Activated T-helper 1 cell treated with Interleukin-2 at 50 U/mL for 16 hours (primary cell): Measurements from ENCODE around the gene DIPK1C.

Source experiments
- DNase-seq: peaks from one replicate; pipeline ENCODE4 v3.0.0-alpha.2; 2020; ENCODE audit warnings: low read depth

The DIPK1C gene

DNA sequence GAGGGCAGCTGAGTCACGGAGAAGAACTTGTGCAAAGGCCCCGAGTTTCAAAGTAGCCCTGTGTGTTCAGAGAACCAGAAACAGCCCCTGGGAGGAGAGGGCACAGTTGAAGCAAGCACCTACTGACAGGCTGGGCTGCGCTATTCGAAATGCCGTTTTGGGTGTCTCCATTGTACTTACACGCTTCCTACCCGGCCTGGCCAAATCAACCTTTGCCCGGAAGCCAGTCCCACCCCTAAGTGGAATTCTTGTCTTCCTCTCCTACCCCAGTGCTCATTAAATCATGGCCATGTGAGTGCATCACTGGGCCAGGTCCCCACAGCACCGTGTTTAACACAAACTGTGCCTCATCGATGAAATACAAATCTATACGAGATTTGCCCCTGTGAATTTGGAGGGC is 6.0 kb downstream of the DIPK1C start:
- no peak for DNase-seq

DNA sequence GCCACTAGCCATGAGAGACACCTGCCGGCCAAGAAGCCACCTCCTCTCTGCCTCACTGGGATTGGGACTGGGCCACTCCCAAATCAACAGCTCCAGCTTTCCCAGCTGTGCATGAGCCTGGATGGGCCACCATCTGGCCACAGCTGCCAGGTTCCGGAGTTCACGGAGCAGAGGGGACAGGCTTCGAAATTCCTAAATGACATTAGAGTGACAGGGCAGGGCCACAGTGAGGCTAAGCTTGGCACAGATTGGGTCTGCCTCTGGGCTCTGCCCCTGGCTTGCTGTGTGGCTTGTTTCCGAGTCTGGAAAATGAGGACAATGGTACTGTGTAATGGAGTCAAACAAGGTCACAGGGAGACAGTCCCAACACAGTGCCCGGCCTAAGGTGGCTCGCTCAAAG is 6.5 kb downstream of the DIPK1C start:
- no peak for DNase-seq

DNA sequence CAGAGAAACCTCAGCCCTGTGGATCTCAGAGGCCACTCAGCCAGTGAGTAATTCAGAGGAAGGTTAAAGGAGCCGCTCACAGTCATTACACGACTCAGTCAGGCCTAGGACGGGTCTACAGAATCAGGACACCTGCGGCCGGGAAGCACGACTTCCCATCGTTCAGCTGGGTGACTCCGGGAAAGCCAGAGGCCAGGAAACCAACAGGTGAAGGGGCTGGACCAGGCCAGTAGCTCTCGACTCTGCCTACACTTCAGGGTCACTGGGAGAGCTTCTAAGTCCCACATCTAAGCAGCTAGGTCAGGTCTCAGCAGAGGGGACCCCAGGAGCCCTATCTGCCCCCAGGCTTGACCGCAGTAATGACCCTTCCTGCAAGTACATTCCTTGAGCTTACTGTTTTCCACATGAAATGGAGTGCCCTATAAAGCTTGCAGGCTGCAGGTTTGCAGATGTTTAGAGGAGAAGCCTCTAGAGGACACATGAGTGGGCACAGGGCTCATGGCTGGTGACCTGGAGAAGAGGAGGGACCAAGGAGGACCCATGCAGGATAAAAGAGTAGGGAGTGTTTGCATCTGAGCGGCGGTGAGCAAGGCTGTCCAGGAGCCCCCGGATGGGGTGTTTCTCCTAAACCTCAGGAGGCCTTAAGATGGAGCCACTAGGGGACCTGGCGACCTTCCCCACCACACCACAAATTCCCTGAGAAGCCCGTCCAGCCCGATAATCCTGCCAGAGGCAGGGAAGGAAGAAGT is 9.5 kb downstream of the DIPK1C start:
- no peak for DNase-seq

DNA sequence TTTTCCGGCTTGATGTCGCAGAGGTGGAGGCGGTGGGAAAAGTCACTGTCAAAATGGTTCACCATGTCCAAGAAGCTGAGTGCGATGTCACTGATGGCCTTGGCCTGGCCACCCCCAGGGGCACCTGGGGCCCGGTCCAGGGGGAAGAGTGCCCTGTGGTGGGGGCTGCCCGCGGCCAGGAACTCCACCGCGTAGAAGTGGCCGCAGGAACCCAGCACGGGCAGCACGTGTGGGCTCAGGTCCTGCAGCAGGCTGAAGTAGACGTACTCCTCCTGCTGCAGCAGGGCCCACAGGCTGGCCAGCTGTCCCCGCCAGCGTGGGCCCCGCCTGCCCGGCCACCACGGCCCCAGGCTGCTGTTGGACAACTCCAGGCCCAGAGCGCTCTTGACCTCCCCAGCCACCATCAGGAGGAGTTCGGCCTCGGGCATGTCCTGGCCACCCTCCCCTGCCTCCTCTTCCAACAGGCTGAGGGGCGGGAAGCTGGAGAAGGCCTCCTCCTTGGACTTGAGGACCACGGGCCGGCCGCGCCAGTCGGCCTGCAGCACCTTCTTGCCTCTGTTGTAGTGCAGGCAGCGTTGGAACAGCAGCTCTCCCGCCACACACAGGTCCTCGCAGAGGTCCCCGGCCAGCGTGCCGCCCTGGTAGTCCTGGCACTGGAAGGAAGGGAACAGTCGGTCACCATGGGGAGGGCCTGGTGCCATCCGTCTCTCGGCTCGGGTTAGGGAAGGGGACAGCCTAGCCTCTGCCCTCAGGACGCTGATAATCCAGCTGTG is 10.3 kb downstream of the DIPK1C start:
- no peak for DNase-seq

DNA sequence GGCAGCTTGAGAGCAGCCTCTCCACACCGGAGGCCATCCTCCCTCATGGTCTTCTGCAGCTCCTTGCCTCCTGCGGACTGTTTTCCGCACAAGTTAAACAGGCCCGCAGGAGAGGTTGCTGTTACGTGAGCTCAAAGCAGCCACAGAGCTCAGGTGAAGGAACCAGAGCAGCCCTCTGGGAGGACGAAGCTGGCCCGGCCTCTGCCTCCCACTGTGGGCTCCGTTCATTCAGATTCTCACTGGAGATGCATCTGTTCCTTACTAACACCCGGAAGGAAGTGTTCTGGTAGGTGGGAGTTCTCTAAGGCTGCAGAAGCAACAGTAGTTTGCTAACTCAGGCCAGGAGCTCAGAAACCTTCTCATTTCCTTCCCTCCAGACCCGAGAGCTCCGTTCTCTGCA is 10.9 kb downstream of the DIPK1C start:
- DNase-seq = no peak

DNA sequence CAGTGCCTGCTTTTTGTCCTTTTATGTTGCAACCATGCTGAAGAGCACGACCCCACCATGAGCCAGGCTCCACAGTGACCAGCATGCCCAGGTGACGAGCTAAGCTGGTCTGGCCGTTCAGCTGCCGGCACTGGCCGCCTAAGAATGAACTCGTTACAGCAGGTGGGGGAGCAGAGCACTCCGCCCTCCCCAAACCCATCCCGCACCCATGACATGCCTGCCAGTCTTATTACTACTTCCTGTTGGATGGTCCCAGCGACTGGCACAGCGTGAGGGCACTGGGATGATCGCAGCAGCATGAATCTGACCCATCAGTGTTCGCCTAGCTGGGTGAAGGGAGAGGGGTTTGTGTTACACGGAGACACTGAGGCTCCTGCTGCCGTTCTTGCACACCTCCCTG is 11.5 kb downstream of the DIPK1C start:
- DNase-seq = no peak

DNA sequence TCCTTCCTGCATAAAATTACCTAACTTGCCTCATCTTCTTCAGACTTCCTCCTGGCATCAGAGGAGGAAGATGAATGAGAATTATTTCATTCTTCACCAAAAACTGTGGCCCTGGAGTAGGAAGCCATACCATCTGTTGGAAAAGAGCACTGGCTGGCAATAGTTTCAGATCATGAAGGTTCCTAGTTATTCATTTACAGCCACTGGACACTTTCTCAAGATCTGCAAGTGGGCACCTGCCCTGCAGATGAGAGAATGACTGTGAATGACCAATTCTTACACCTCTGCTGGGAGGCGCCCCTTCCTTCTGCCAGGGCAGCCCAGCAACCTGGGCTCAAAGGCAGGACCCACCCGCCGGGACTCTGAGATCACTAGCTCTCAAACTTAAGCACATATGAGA is 13.0 kb downstream of the DIPK1C start:
- no peak for DNase-seq

DNA sequence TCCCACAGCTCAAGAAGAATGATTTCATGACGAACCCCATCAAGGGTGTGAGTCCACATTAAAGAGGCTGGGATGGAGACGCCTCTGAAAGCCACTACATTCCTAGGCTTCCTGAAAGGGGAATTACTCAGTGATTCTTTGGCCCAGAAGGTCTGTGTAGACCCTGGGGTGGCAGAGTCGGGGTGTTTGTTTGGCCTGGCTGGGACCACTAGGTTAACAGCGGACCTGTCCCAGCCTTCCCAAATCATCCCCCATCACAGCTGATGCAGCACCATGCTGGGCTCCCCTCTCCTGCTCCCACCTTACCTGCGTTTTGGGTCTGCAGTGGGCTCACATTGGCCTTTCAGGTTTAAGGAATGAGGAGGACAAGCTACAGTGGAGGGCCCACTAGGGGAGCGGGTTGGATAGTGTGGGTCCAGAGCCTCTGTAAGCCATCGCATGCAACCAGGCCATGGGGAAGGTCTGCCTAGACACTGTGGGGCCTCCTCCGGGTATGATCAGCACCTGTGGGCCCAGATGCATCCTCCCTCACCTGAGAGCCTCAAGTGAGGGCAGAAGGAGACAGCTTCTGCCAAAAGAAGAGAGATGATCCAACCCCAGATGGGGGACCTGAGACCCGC is 16.2 kb downstream of the DIPK1C start:
- no peak for DNase-seq

DNA sequence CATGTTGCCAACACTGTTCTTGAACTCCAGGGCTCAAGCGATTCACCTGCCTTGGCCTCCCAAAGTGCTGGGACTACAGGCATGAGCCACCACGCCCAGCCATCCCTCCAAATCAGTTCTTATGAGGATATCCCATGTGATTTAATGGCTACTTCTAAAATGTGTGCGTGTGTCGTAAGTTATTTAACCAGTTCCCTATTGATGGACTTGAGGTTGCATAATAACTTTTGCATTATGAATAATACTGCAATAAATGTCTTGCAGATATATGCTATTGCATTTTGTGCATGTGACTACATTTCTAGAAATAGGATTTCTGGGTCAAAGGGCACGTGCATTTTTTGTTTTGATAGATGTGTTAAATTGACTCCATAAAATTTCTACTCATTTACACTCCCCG is 19.0 kb downstream of the DIPK1C start:
- DNase-seq = no peak

DNA sequence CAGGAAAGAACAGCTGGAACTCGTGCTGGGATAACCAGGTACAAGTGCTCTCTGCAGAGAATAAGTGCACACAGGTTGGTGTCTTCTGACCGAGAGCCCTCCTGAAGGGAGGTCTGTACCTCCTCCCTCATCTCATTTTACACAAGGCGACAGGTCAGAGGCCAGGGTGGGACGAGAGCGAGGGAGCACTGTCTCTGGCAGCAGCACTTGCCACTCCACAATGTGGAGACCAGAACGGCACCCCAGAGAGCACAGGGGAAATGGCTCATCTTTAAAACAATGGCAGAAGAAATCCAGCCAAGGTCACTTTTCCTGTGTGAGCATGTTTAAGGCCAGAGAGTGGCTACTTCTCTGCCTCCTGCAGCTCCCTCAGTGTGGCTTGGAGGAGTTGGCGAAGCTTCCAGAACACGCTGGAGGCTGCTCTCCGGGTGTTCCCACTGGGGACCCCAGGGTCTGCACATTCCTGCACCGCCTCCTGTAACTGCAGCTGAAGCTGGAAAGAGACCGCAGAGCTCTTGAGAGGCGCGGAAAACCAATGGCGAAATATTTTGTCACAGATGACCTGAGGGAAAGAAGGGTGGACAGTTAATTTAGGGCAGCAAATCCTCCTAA is 20.8 kb downstream of the DIPK1C start:
- DNase-seq = no peak

DNA sequence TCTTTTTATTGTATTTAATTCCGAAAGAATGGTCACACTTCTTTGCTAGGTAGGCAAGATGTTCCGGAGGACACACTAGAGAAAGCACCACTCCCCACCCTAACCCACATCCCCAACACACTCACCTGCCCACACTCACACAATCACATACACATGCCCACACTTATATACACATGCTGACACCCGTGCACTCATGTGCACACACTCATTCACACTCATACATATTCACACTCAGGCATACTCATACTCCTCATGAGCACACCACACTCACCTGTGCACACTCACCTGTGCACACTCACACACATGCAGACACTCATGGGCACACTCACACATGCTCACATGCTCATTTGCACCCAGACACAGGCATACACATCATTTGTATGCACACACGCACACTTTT is 21.4 kb downstream of the DIPK1C start:
- DNase-seq = no peak

DNA sequence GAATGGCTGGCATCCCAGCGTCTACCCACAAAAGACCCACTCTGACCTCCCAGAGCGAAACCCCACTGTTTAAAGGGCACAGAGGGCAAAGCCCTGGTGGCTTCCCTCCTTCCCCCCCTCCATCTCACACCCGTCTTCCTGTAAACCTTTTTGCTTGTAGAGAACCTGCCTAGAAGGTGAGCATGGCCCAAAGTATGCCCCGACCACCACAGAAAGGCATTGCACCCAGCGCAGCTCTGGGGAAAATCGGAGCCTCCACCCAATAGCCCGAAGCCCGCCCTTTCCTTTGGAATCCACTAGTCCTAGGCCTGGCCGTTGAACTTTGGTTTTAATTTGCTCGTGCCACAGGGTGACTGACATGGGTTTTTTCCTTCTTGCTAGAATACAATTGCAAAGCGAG is 22.6 kb downstream of the DIPK1C start:
- no peak for DNase-seq

DNA sequence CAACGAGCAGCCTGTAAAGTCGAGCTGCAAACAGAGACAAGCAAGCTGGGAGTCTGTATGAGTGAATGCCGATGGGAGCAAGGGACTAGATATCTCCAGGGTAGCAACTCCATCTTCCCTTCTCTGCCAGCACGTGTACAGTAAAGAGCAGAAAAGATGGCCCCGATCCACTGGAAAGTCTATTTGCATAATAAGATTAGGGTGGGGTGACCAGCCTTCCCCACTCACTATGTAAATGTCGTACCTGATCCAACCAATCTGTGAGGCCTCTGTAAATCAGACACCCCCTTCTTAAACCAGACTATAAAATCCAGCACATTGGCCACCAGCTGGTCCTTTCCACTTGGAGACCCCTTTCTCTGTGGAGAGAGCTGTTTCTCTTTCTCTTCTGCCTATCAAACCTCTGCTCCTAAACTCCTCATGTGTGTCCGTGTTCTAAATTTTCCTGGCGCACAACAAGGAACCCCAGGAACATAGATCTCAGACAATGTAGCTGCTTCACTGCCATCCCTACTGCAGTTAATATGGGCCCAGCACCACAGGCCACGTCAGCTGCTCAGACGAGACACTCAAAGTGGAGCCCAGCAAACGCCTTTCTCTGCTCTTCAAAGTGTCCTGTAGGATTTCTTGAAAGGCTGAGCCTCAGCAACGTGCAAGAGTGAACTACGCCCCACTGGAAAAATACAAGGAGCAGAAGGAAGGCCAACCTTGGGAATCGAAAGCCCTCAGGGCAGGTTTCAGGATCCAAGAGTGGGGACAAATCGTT is 26.1 kb downstream of the DIPK1C start:
- DNase-seq = no peak

DNA sequence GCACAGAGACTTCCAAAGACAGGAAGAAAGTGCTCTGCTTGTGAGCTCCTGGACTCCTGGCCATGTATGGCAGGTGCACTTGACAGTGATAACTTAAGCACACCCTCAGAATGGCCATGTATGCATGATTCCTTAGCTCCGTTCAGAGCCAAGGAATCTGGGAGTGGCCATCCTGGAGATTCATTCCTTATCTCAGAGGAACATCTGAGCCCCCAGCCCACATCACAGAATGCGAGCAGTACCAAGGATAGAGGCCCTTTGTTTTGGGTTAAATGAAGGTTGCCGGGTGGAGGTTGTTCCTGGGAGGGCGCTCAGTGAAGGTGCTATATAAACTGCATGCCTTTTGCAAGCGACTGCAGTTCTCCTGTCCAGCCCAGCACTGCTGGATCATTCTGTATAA is 26.9 kb downstream of the DIPK1C start:
- DNase-seq = no peak

DNA sequence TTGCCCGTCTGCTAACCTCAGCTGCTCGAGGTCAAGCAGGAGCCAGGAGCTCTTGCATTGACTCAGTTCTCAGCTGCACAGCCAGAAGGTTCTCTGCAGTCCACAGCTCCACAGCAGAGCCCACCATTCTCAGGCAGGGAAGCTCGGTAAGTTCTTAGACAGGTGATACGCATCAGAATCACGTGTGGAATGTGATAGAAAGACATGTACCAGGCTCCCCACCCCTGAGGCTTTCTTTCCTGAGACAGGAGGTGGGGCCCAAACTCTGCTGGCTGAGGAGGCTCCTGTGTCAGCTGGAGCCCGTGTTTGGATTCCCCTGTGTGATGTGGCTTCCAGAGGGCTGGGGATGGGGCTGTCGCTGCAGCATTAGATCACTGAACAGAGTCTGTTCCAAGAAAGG is 28.0 kb downstream of the DIPK1C start:
- no peak for DNase-seq

DNA sequence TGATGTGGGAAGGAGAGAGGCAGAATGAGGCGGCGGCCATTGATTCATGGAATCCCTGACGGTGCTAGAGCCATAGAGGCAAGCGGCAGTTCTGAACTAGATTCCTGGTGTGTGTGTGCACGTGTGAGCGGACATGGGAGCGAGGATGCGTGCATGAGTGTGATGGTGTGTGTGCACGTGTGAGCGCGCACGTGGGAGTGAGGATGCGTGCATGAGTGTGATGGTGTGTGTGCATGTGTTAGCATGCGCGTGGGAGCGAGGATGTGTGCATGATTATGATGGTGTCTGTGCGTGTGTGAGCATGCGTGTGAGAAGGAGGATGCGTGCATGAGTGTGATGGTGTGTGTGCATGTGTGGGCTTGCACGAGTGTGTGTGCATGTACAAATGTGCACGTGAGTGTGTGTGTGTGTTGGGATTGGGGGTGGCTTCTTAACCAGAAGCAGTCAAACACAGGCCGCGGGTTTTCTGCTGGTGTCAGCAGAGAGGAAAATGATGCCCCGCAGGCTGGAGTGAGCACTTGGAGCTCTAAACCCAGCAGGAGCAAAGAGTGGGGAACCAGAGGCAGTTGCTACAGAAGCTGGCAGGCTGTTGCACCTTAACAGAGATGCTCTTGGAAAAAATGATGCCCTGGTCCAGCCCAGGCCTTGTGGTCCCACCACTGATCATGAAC is 29.5 kb downstream of the DIPK1C start:
- DNase-seq = no peak

DNA sequence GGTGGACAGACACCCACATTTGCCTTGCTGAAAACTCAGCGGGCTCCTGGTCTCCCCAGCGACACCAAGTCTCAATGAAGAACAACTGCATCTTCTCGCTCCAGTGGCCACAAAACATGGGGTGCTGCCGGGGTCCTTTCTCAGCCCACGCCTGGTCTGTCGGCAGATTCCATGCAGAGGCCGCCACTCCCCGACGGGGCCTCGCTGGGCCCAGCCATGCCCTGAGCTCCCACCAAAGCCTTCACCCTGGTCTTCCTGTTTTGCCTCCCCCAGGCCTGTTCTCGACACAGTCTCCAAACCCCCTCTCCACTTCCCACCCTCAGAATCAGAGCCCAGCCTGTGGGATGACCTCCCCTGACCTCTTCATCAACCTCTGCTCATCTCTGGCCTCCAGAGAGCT is 31.2 kb downstream of the DIPK1C start:
- DNase-seq = no peak

DNA sequence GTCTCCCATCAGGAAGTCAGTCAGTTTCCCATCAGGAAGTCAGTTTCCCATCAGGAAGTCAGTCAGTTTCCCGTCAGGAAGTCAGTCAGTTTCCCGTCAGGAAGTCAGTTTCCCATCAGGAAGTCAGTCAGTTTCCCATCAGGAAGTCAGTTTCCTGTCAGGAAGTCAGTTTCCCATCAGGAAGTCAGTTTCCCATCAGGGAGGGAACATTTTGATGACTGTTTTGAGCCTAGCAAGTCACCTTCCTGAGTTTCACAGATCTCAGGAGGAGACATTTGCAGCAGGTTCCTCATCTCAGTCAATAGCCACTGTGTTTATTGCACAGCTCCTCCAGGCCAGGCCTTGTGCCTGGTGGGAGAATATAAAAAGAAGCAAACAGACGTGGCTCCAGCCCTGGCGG is 31.9 kb downstream of the DIPK1C start:
- no peak for DNase-seq

DNA sequence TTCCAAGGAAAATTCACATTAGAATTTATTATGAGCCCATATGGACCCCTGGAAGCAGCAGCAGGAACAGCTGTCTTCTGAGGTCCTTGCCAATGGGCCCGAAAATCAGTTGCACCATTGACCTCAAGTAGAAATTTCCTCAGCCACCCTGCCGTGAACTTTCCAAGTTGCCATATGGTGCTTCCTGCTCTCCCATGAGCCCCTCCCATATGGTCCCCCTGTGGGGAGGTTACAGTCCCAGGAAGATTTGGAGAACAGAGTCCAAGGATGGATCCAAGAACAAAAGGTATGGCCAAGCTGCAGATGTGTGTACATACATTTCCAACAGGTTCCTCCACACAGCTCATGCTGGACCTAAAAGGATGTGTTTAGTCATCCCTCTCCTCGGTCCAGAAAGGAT is 34.6 kb downstream of the DIPK1C start:
- DNase-seq = no peak

DNA sequence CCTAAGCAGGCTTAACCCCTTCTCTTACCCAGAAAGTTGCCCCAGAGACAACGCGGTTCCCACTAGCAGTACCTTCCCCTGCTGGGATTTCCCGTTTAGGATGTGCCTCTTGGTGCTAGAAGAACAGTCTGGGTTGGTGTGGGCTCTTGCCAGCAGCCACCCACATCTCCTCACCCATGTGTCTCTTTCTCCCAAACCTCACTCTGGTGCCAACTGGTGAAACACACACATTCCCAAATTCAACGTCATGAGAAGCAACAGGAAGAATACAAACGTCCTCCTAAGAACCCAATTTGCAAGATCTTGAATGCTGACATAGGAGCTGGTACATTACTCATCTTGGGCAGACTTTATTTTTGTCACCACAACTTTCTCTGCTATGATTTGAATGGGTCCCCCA is 36.2 kb downstream of the DIPK1C start:
- no peak for DNase-seq

DNA sequence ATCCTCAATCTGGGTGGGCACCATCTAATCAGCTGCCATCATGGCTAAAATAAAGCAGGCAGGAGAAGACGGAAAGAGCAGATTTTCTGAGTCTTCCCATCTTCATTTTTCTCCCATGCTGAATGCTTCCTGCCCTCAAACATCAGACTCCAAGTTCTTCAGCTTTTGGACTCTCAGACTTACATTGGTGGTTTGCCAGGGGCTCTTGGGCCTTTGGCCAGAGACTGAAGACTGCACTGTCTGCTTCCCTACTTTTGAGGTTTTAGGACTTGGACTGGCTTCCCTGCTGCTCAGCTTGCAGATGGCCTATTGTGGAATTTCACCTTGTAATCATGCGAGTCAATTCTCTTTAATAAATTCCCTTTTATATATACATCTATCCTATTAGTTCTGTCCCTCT is 36.6 kb downstream of the DIPK1C start:
- DNase-seq = no peak

DNA sequence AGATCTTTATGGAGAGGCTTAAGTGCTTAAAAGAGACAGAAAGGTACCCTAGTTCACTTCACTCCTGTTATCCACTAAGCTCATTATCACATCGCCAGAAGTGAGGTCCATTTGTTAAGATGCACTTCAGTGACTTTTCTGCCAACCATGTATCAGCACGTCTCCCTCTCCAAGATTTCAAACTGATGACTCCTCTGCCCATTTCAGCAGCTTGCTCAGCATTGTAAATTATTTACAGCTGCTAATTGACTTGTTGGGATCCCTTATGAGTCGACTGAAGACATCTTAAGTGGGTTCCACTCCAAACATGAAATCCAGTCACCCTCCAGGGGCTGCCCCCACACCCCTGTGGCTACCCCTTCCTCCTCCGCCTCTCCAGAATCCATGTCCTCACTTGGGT is 37.3 kb downstream of the DIPK1C start:
- DNase-seq = no peak
